SK-N-SH treated with all-trans-retinoic acid at 6 μM for 48 hours (cell line): Measurements from ENCODE around the gene DGUOK.

Source experiments
- POU6F1 ChIP-seq: fragments of 250-450 bp; sonication (Bioruptor Pico); IDR thresholded peaks from 2 replicates; pipeline ENCODE4 v1.8.0; 2021; ENCODE audit warnings: low read depth, mild to moderate bottlenecking, moderate library complexity, borderline replicate concordance
- SNAI2 ChIP-seq: fragments of 250-450 bp; sonication (Bioruptor Pico); IDR thresholded peaks from 2 replicates; pipeline ENCODE4 v1.5.0; 2020; ENCODE audit warnings: mild to moderate bottlenecking, moderate library complexity

GRCh38 chr2:73899801-73900336 is 26.8 kb upstream of the DGUOK start:
- TF ChIP-seq POU6F1 (CRISPR knock-in tag) (no peak), SNAI2 (CRISPR knock-in tag) (no peak)
